AG09319 (cell line): ENCODE measurements around the gene RIPOR3.

Experiments used
- DNase-seq: peaks from one replicate; pipeline ENCODE4 v3.0.0-alpha.2; 2010; ENCODE audit warnings: low read depth; ENCODE audit errors: extremely low read depth
- TF ChIP-seq, protein P1 (sequence below): IDR thresholded peaks from 2 replicates; pipeline ENCODE4 v1.5.1; 2011; ENCODE audit warnings: low read depth, mild to moderate bottlenecking, inconsistent platforms, low read length, moderate library complexity

RIPOR3 gene

DNA sequence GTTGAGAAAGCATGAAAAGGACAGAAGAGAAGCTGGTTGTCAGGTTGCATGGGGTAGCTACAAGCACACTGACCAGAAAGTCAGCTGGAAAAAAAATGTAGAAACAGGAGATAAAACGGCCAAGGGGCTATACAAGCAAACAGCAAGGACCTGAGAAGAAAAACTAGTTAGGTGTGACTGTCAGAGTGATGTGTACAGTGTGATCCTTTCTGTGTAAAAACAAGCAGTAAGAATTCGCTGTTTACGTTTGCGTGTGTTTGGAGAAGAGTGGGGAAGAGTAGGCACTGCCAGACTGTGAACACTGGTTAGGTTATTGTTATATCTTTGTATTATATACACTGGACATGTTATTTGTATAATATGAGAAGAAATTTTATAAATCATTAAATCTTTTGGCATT is 153.1 kb downstream of the RIPOR3 start:
- DNase-seq = no peak
- TF ChIP-seq, protein P1, sequence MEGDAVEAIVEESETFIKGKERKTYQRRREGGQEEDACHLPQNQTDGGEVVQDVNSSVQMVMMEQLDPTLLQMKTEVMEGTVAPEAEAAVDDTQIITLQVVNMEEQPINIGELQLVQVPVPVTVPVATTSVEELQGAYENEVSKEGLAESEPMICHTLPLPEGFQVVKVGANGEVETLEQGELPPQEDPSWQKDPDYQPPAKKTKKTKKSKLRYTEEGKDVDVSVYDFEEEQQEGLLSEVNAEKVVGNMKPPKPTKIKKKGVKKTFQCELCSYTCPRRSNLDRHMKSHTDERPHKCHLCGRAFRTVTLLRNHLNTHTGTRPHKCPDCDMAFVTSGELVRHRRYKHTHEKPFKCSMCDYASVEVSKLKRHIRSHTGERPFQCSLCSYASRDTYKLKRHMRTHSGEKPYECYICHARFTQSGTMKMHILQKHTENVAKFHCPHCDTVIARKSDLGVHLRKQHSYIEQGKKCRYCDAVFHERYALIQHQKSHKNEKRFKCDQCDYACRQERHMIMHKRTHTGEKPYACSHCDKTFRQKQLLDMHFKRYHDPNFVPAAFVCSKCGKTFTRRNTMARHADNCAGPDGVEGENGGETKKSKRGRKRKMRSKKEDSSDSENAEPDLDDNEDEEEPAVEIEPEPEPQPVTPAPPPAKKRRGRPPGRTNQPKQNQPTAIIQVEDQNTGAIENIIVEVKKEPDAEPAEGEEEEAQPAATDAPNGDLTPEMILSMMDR = no peak

GRCh38 chr20:50537546-50538201 is 153.7 kb downstream of the RIPOR3 start:
- DNase-seq = no peak
- TF ChIP-seq, protein P1 = no peak

GRCh38 chr20:50536333-50536732 is 155.0 kb downstream of the RIPOR3 start:
- no peak for DNase-seq
- TF ChIP-seq, protein P1 = no peak
